Measurements from ENCODE around the gene RERE.
A peak's percentile ranks its signal among the peaks of the same experiment; 100 is the strongest.

RERE gene

DNA sequence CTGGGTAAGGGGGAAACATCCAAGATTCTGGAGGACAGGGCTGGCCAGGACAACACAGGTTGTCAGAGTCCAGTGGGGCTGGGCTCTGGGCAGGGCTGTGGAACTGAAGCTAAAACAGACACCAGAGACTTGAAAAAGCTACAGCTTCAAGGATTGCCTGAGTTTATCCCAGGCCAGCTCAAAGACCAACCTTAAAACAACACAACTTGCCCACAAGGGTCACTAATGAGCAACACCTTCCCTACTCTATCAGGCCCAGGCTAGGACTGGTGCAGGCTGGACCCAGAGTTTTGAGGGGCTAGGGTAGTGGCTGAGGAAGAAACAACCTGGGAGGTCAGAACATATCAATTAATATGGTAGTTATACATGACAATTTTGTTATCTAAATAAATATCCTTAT lies 338.9 kb downstream of the RERE start:
- DNase-seq (ENCODE audit: low read depth in 2 of 2) = no peak

DNA sequence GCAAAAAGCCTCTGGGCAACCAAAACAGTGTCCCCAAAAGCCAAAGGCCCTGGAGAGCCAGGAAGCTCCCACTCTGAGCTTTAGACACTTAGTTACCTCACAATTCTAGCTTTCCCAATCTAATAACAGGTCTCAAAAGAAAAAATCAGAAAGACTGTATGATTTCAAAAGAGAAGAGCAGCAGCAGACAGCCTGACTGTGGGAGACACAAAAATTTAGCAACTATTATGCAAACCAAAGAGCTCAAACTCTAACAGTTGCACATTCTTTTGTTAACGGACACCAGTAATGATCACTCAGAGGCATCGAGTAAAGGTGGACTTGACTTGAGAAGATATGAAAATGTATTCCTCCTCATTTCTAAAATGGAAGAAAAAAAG lies 339.5 kb downstream of the RERE start:
- no peak for DNase-seq (ENCODE audit: low read depth in 2 of 2)

DNA sequence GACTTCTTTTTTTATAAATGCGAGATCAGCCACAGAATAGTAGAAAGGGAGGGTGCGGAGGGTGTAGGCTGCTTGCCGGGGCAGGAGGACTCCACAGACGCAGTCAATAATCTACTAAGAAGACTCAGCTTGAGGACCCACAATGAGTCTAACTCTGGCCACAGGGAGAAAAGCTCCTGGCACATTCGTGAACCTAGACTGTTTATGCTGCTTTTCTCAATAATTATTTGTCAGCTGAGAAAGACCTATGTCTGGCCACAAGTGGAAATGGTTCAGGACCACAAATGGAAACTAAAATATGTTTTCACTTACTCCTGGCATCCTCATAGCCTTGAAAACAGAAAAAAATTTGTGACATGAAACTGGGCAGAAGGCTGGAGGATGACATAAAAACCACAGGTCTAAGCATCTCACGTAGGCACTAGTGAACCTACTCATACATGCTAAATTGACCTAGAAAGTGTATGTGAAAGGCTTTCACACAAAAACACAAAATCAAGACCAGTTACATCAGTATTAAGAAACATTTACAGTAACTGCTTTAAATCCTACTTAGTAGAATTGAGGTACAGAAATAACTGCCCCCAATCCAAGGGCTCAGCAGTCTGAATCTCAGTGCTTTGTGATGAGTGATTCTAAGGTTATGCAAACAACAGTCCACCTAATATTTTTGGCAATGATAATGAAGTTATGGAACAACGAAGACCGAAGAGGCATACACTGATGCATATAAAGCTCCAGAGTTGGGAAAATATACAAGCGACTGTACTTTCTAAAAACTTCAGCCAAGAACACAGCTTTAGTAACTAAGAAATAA lies 340.1 kb downstream of the RERE start:
- no peak for DNase-seq (ENCODE audit: low read depth in 2 of 2)

DNA sequence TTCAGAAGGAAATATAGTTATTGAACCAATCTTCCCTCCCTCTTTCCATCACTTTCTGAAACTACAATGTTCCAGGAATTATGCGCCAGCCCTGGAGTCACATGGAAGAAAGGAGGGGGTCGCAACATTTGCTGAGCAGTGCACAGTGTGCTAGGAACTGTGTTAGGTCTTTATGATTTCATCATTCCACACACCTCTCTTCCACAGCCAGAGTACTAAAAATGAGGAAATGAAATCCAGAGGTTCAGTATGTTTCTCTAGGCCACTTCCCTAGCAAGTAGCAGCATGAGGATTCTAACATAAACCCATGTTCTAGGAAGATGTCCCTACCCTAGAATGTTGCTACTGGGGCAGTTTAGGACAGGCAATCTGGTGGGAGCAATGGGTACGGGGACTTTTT lies 341.4 kb downstream of the RERE start:
- DNase-seq (ENCODE audit: low read depth in 2 of 2) = no peak

DNA sequence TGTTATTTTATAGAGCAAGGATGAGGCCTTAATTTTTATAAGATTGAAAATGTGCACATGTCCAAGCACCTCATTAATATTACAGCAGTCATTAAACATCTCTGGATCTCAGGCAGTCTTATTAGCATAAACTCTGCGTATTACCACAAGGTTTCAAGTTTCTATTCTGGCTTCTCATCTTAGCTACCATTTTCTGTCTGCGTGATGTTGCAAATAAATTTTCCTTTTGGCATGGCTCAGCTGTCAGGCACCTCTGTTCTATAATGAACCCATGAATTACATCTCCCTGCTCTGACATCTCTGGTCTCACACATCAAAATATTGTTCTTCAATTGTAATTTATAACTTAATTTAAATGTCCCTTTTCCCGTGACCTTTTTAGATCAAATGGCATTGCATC lies 343.1 kb downstream of the RERE start:
- DNase-seq (ENCODE audit: low read depth in 2 of 2) = no peak

DNA sequence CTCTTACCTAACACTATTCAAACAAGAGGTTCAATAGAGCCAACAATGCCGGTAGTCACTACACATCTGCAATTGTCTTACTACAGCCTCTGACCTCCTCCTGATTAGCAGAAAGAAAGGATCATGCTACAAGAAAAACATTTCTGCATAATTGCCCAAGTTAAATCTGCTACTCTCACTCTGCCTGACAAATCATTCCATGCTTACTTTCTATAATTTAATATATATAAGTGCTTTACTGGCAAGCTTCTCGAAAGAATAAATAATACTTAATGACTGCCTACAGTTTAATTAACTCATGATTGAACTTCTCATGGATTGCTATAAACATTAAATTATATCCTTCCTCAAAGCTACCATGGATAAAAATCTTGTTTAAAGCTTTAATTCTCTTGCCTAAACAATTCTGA lies 343.5 kb downstream of the RERE start:
- no peak for DNase-seq (ENCODE audit: low read depth in 2 of 2)

DNA sequence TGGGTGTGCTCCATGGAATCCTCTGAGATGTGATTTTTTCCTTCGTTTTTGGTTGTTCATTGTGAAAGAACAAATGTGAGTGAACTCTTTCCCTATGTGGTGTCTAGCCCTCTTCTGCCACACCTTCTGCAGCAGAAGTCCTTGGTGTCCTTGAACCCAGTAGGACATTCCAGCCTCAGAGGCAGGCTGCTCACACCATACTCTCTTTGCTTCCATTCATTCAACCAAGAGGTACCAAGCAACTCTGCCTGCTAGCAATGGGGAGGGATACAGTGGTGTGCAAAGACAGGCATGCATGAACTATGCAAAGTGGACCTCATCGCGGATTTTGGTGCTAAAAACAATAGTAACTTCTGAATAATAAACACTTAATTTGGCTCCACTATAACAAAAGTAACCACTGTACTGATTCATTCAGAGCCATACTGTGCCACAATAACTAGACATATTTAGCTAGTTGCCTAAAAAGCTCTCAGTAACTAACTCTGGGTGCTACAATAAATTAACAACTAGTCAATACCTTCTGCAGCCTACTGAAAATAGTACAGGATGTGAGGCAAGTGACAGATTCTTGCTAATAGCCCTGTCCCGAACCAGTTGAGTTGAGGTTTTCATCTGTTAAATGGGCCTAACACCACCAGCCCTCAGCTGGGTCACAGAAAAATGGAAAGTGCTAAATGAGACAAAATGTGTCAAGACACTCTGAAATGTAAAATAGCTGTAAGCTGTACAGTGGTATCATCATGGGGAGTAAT lies 344.1 kb downstream of the RERE start:
- no peak for DNase-seq (ENCODE audit: low read depth in 2 of 2)

DNA sequence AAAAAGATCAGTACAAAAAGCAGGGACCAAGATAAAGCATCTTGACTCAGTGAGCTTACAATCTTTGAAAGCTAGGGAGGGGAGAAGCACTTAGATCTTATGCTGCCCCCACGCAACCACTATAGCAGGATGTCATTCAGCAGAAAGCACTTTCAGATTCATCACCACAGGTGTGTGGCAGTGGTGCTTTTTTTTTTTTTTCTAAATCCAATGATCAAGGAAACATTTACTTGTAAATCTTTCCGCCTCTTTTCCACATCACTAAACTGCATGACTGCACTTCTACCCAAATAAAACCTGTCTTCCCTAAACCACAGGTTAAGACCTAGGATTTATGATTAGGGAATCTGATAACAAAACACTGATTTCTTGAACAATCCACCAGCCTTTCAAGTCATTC lies 344.8 kb downstream of the RERE start:
- peak in 1 of 2 donors; percentile 27 for DNase-seq (ENCODE audit: low read depth in 2 of 2)

DNA sequence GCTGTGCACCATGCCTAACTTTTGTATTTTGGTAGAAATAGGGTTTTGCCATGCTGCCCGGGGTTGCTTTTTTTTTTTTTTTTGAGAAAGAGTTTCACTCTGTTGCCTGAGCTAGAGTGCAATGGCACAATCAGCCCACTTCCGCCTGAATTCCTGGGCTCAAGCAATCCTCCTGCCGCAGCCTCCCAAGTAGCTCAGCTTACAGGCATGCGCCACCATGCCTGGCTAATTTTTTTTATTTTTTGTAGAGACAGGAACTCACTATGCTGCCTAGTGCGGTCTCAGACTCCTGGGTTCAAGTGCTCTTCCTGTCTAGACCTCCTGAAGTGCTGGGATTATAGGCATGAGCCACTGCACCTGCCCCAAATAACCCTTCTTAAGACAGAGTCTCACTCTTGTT lies 346.0 kb downstream of the RERE start:
- no peak for DNase-seq (ENCODE audit: low read depth in 2 of 2)

DNA sequence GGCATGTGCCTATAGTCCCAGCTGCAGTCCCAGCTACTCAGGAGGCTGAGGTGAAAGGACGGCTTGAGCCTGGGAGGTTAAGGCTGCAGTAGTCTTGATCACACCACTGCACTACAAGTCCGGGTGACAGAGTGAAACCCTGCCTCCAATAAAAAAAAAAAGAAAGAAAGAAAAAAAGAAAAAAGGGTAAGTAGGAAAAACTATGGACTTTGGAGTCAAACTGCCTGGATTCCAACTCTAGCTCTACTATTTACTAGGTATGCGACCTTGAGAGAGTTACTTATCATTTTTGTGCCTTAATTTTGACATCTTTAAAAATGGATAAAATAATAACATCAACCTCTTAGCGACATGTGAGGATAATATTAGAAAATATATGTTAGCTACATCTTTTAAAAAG lies 348.7 kb downstream of the RERE start:
- DNase-seq (ENCODE audit: low read depth in 2 of 2) = no peak

DNA sequence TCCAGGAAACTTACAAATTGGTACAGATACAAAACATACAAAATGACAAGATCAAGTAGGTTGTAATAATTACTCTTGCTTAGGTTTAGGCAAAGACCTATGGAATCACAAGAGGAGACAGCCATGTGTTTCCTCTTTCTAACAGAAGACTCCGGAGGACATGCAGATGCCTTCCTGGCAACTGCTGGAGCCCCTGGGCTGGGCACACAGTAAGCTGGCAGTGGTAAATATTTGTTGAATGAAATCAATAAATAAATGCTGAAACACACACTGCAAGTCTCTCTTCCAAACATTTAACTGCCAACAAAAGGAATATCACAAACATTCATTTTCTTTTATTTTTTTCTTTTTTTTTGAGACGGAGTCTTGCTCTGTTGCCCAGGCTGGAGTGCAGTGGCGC lies 350.1 kb downstream of the RERE start:
- DNase-seq (ENCODE audit: low read depth in 2 of 2) = no peak

DNA sequence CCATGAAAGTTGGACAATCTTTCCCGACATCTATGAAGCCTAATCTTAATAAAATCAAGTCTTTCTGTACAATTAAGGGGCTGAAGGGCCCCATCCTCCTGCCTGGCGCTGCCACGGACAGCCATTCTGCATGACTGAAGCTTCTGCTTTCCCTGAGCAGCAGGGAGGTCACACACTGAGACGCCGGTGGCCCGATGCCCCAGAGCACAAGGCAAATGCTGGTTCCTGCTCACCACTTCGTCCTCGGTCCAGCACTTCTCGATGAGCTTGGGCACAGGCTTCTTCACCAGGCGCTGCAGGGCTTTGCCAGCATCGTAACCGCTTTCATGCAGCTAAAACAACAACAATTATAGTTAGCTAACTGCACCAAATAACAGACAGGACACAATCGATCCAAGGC lies 351.7 kb downstream of the RERE start:
- no peak for DNase-seq (ENCODE audit: low read depth in 2 of 2)

DNA sequence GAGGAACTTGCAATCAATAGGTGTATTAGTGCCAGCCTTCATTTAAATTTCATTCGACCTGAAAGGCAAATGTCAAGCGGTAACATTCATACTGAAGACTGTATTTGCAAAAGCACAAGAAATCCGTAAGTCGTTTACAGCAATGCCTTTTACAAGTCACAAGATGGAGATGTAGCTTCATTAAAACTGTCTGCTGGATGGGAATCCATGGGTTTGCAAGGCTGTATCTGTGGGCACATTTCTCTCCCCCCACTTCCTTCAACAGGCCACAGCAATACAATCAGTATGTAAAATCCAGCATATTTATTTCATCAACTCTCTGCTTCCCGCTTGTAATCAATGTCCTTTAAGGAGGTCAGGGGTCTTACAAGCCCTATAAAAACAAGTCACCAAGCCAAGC lies 352.4 kb downstream of the RERE start:
- DNase-seq (ENCODE audit: low read depth in 2 of 2) = no peak

DNA sequence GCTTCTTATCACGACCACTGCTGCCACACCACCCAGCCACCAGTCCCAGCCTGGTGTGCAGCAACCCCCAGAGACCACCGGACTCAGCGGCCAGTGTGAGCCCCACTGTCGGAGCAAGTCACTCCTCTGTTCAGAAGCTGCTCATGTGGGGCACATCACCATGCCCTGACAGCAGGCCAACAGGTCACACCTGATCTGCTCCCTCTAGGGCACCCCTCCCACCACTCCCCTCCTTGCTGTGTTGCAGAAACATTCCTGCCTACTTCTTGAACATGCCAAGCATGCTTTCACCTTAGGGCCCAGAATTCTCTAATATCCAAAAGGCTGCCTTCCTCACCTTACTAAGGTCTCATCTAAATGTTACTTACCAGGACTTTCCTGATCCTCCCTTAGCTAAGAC lies 353.1 kb downstream of the RERE start:
- no peak for DNase-seq (ENCODE audit: low read depth in 2 of 2)

DNA sequence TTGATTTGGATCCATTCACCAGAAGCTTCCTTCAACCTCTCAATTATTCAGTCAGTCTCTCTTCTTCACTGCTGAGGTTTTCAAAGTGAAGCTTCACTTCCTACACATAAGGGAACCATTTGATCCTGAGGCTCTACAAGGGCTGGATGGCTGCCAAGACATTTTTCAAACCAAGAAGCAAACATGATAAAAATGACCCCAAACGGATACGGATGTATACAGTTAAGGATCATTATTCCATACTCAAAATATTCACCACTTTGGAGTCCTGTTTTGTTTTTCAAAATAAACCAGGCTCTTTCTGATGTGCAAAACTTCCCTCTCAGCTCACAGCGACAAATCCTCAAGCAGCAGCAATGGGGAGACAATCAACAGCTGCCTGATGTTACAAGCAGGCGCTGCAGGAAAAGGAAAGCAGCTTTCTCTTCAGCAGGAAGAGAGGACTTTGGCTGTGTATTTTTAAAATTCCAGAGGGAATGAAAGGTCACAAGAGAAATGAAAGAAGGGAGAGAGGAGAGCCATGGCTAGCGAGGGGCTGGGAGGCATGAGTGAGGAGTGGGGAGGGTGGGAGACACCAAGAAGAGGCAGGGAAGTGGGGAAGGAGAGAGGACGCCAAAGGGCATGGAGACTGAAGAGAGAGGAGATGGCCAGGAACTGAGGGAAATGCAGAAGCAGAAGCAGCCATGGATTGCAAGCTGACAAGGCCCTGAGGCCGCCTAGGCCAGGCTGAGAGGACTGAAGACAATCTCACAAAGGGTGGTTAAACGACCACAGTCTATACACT lies 354.1 kb downstream of the RERE start:
- no peak for DNase-seq (ENCODE audit: low read depth in 2 of 2)

DNA sequence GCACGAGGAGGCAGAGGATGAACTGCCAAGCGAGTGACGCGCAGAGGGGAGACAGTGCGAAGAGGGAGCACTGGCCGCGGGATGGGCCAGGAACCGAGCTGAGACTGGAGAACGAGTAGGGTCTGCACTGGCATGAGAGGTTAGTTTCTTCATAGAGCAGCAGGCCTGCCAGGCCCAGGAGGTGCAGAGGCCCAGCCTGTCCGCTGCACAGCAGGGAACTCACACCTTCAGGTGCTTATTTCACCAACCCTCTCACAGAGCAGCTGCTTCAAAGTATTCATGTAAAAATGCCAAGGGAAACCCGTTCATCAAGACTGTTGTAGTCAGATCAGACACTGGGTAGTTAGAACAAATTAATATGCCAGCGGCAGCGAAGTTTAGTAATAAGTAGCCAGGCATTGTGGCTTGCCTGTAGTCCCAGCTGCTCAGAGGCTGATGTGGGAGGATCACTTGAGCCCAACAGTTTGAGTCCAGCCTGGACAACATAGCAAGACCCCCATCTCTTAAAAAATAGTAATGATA lies 355.0 kb downstream of the RERE start:
- no peak for DNase-seq (ENCODE audit: low read depth in 2 of 2)

DNA sequence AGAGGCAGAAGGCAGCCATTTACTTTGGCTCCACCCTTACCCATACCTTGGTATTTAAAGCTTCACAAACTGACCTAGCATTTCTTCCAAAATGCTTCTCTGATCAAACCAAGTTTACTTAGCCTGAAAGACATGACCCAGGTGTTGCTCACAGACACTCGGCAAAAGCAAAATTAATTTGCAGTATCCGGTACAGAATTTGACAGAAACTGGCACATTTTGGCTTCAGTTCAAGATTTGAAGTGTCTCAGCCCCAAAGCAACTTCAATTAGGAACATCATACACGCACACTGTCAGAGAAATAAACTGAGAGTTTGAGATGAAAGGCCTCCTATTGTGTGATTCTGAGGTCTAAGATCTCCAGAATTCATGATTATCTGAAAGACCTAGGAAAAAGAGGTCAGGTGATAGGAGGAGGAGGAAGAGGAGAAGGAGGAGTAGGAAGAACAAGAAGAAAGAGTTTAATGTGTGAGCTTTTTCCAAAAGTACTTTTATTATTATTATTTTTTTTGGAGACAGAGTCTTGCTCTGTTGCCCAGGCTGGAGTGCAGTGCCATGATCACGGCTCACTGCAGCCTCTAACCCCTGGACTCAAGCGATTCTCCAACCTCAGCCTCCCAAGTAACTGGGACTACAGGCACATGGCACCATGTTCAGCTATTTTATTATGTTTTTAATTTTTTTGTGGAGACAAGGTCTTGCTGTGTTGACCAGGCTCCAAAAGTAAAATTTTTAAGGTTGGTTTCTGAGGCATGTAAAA lies 355.9 kb downstream of the RERE start:
- no peak for DNase-seq (ENCODE audit: low read depth in 2 of 2)

DNA sequence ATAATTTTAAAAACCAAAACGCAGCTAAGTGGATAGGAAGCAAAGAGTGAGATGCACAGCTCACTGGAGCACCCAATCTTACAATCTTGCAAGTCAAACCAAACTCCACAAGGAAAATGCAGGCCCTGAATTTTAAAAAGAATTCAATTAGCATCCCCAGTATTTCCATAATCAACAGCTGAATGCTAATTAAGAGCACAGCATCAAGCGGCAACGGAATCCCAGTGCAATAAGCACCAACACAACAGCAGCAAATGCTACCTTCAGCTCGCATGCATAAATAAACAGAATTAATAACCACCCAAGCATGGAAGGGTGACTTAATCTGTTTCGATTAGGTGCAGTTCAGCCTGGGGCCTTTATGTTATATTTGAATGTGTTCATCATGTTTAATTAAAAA lies 356.7 kb downstream of the RERE start:
- DNase-seq (ENCODE audit: low read depth in 2 of 2) = no peak

DNA sequence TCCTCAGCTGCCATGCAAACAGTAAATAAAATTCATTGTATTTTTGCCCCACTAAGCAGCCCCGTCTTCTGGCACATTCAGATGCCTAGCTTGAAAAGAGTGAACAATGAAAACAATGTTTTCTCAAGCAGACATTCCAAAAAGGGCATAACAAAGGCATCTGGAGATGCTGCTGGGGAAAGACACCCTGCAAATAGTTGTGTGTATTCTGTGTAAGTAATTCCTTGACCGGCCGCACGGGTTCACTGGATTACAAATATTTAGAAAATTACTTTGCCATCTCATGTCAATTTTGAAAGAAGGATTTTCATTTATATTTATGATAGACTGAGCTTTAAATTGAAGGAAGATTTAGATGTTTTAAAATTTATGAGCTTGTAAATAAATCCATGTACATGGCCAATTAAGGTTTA lies 357.3 kb downstream of the RERE start:
- no peak for DNase-seq (ENCODE audit: low read depth in 2 of 2)

DNA sequence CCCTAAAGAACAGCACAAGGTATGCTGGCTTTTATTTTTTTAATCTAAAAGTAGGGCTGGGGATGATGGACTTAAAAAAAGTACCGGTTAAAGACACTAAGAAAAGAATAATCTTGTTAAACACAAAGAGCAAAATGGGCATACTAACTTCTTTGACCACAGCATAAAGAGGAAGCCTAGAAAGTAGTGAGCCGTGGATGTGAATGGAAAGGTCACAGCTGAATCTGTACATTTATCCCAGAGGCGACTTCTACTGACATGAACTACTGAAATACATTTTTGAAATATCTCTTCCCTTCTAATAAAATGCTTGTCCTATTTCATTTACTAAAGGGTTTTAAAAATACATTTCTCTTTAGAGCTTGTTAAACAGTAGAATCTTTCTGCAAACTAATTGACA lies 358.8 kb downstream of the RERE start:
- no peak for DNase-seq (ENCODE audit: low read depth in 2 of 2)

DNA sequence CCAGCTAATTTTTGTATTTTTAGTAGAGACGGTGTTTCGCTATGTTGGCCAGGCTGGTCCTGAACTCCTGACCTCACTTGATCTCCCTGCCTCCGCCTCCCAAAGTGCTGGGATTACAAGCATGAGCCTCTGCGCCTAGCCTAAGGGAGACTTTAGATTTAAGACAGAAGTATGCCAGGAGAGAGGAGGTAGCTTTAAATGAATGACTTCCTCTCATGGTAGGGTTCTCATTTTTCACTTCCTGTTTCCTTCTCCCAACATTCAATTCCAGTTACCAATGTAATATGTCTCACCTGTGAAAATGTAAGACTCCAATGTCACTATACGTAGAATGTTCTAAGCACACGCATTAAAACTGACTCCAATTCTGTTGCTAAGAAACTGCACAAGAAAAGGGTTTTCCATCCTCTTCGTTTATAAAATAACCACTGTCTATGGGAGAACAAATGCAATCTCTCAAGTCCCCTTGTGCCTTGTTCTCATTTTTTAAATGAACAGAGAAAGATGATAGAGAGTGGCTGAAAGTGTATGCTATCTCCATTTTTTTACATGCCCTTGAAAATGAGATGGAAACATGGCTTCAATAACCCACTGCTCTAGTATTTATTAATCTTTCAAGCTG lies 359.6 kb downstream of the RERE start:
- DNase-seq (ENCODE audit: low read depth in 2 of 2) = no peak
